ENCODE results near the gene SOX4.

GRCh38 chr6:21616005-21616404 lies 22.5 kb downstream of the SOX4 start:
- TF ChIP-seq CTCF (IDR thresholded peaks at IDR 0.05; ENCODE audit: low read depth, low read length, poor library complexity, severe bottlenecking) (no peak), EZH2phosphoT487 (IDR thresholded peaks at IDR 0.05; ENCODE audit: borderline replicate concordance, low read length) (no peak)

All from DOHH2 (cell line).